HG03135 (cell line): ENCODE measurements around the gene SLC25A47.
A peak's percentile ranks its signal among the peaks of the same experiment; 100 is the strongest.

Source experiments
- ATAC-seq: cut with Tn5 transposase; IDR thresholded peaks from one replicate; pipeline ENCODE4 v1.9.1; 2021; ENCODE audit warnings: mild to moderate bottlenecking, moderate library complexity; ENCODE audit not compliant: unreplicated experiment

Gene SLC25A47

DNA sequence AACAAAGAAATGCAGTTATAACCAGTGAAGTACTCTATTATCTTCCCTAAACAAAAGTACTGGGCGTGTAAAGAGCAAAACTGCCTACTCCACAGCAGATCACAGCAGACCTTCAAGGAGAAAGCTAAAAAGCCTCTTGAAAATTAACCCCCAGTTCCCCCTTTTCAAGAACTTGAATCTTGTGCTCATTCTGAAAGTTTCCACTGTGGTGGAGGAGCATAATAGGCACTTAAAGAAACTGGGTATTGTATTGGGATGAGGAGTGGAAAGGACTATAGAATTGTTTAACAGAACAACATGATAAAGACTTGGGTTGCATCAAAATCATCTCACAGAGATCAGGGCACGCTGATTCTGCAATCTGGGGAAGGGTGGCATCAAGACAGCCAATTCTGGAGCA is 51.1 kb downstream of the SLC25A47 start:
- ATAC-seq, result no peak

DNA sequence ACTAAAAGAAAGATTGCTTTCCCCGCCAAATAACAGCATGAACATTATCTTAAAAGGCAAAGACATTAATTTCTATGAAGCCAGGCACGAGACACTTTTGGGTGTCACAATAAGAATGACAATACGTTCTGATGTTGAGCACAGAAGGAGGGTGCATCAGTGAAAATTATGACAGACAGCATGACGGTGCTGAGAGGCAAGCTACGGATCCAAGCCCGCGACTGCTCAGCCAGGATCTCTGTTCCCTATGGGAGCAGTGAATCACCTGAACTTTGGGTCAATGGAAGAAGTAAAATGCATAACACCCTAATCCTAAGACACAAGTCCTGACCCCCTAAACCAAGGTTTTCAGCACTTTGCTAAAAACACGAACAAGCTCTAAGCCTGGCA is 51.7 kb downstream of the SLC25A47 start:
- ATAC-seq, result no peak

DNA sequence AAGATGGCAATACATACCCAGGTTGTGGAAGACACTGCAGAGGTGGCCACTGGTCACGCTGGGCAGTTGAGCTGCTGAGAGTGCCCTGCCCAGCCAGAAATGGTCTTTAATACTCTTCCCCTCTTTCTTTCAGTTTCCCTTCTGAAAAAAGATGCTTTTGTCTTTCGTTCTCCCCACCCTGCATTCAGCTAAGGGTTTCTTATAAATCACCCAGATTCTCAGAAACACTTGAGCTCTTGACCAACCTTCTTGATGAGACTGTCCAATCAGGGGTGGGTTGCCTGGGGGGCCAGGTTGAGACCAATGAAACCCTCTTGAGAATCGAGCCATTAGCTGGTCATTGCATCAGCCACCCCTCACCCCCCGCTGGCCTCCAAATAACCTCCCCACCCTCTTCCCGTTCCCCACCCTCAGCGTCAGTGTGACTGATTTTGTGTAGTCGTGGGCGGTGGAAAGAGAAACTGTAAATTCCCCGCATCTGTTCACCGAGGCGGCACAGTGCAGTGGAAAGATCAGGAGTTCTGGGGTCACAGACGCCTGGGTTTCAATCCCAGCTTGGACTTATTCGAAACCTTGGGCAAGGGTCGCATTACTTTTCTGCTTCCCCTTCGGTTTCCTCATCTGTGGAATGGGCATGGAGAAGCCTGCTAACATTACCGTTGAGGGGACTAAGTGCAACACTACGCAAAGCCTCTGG is 52.3 kb downstream of the SLC25A47 start:
- ATAC-seq, result peak; percentile 49

DNA sequence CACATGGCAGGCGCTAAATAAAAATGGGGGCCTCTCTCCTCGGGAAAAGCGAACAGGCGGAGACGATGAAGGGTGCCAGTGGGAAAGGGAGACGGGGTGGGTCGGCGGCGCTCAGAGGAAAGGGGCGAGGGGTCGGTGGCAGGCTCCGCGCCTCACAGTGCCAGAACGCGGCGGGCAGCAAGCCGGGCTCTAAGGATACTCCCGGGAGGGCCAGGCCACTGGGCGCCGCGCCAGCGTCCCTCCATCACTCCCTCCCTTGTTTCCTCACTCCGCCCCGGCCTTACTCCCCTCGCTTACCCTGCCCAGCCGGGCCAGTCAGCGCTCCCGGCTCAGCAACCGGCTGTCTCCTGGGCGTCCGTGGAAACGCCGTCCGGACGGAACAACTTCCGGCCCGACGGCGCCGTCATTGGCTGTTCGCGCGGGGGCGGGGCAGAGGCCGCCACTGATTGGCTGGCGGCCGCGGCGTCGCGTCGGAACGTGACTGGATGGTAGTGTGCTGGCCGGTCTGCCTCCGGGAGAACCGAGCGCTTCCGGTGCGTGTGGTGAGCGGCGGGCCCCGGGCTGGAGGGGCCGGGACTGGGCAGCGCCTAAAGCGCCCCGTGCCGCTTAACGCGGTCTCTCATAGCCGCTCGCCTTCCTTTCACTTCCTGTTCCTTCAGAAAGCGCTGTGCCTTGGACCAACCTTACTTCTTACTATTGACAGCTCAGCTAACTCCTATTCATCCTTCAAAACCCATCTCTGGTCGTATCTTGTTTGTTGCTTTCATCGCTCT is 53.0 kb downstream of the SLC25A47 start, which contains the start of gene WDR25:
Gene WDR25, plus strand, starts transcription at position 523 of the 773 bp plus-strand sequence.
- peak; percentile 69 for ATAC-seq

DNA sequence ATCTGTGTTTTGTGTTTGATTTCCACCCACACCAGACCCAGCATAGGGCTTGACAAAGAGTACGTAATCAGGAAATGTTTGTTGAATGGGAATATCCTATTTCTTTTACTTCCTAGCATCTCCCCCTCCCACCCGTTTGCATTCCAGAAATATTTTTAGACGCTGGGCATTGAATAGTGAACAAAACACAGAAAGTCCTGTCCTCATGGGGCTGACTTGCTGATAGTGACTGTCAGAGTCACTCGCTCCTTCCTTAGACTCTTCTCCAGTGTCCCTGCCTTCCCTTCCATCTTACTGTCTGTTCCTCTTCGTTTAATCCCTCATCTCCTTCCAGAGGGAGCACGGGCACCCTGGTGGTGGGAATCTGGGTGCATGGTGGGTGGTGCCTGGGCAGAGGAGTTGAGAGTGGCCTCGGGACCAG is 53.6 kb downstream of the SLC25A47 start:
- ATAC-seq, result no peak
